Lower lobe of right lung (tissue), 2 donors: ENCODE measurements around the gene PGAM1. TPM values are rescaled to one million over a fixed set of nuclear protein-coding genes. Genes with fewer than 3 reads are reported as not detected.
"Not testable (repeated sequence)": the region's sequence is repeated elsewhere in the genome, so short reads cannot be mapped to it uniquely, and the experiment has no call there.

Experiments used
- ATAC-seq, 2 donors: fragments of 200-7000 bp; cut with Tn5 transposase; one replicate each; pipeline ENCODE4 v1.9.1; 2020 to 2022; ENCODE audit warnings: mild to moderate bottlenecking in 2 of 2, moderate library complexity in 2 of 2
- DNase-seq: peaks from one replicate; pipeline ENCODE4 v3.0.0-alpha.2; 2020
- H3K27ac ChIP-seq: fragments of 200-600 bp; one replicate; pipeline ENCODE4 v1.8.0; 2022
- H3K27me3 ChIP-seq: fragments of 200-600 bp; one replicate; pipeline ENCODE4 v1.8.0; 2022; ENCODE audit warnings: low read depth
- H3K36me3 ChIP-seq: fragments of 200-600 bp; one replicate; pipeline ENCODE4 v1.8.0; 2022; ENCODE audit warnings: mild to moderate bottlenecking
- H3K4me1 ChIP-seq: fragments of 200-600 bp; one replicate; pipeline ENCODE4 v1.8.0; 2022
- H3K4me3 ChIP-seq: fragments of 200-600 bp; one replicate; pipeline ENCODE4 v1.8.0; 2022; ENCODE audit warnings: mild to moderate bottlenecking
- H3K9me3 ChIP-seq: fragments of 200-600 bp; one replicate; pipeline ENCODE4 v1.8.0; 2022
- intact Hi-C: fragments of 100-400 bp; cut with DNase I; formaldehyde crosslinking; loops from one replicate; pipeline ENCODE4 v1.11.0; 2022
- total RNA-seq: library from RNA; stranded (reverse); fragmentation: NEBNext Ultra II Directional; extraction: Animal tissue kit (Norgen Biotek cat#: 25700); gene quantifications from one replicate; pipeline ENCODE4 v1.2.1, GENCODE V29; 2021
- TF ChIP-seq, protein P1 (sequence below): fragments of 200-600 bp; IDR thresholded peaks from one replicate; pipeline ENCODE4 v1.8.0; 2022; ENCODE audit warnings: antibody characterized with exemption, mild to moderate bottlenecking
- donor health status: DM: no; HTN: yes; CAD: no; lungs with severe emphysema.

Gene PGAM1
- total RNA-seq, 1 donor from 2014 or later = 133 TPM

DNA sequence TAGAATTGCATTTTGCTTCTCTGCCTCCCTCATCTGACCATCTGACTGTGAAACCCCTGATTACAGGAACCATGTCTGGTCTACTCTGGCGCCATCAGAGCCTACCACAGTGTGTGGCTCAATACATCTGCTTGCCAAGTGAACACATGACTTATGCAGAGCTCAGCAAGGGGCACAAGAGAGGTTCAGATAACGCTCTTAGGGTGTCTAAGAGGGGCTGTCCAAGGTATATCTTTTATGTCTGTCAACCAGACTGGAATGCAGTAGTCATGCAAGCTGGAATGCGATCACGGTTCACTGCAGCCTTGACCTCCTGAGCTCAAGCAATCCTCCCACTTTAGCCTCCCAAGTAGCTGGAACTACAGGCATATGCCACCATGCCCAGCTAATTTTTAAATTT, 14.6 kb upstream of the PGAM1 start:
- no peaks in the 10 kb centered on the region for H3K27me3 ChIP-seq
- ATAC-seq (no peak), DNase-seq (no peak)
- peaks cover 13% of the 10 kb centered on the region for H3K4me1 ChIP-seq
- TF ChIP-seq, protein P1, sequence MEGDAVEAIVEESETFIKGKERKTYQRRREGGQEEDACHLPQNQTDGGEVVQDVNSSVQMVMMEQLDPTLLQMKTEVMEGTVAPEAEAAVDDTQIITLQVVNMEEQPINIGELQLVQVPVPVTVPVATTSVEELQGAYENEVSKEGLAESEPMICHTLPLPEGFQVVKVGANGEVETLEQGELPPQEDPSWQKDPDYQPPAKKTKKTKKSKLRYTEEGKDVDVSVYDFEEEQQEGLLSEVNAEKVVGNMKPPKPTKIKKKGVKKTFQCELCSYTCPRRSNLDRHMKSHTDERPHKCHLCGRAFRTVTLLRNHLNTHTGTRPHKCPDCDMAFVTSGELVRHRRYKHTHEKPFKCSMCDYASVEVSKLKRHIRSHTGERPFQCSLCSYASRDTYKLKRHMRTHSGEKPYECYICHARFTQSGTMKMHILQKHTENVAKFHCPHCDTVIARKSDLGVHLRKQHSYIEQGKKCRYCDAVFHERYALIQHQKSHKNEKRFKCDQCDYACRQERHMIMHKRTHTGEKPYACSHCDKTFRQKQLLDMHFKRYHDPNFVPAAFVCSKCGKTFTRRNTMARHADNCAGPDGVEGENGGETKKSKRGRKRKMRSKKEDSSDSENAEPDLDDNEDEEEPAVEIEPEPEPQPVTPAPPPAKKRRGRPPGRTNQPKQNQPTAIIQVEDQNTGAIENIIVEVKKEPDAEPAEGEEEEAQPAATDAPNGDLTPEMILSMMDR = no peak
- H3K4me3 ChIP-seq = no peak overlapping the region
- intact Hi-C loops = no loop called here
- H3K9me3 ChIP-seq = no peaks in the 10 kb centered on the region
- H3K36me3 ChIP-seq = no peaks in the 10 kb centered on the region
- no peak overlapping the region for H3K27ac ChIP-seq

DNA sequence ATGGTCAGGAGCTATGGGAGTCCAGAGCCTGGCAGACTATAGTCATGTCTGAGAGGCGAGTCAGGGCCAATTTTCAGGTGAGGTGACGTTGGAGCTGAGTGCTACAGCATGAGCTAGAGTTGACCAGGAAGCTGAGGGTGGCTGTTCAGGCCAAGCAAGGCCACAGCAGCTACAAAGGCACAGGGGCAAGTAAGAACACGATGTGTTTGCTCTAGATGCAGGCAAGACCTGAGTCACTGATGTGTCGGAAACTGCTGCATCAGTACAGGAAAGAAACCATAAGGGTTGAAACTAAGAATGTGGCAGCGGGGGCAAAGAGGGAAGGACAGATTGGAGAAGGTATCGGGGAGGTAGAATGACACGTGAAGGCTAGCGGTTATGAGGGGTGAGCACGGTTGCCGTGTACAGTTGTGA, 13.1 kb upstream of the PGAM1 start:
- Histone ChIP-seq H3K4me1 (peaks cover 1% of the 10 kb centered on the region), H3K36me3 (no peaks in the 10 kb centered on the region), H3K9me3 (no peaks in the 10 kb centered on the region), H3K27ac (no peak overlapping the region), H3K27me3 (no peaks in the 10 kb centered on the region), H3K4me3 (no peak overlapping the region)
- DNase-seq (no peak), ATAC-seq (no peak)
- TF ChIP-seq, protein P1 = no peak
- intact Hi-C loops = no loop called here

DNA sequence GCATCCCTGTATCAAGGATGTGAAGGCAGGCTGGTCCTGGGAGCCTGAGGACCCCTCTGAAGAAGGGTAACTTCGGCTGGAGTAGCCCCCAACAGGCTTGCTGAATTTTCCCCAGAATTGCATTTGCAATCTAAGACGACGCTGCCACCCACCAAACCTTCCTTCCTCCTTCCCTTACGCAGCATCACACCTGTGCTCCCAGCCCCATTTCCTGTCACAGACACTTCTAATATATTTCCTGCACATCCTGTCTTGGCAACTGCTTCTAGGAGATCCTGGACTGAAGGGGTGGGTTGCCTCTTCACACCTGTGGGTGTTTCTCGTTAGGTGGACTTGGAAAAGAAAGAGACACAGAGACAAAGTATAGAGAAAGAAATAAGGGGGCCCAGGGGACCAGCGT, 9.4 kb upstream of the PGAM1 start:
- Histone ChIP-seq H3K9me3 (no peaks in the 10 kb centered on the region), H3K36me3 (no peaks in the 10 kb centered on the region), H3K4me1 (no peaks in the 10 kb centered on the region), H3K27ac (no peak overlapping the region), H3K4me3 (no peak overlapping the region), H3K27me3 (no peaks in the 10 kb centered on the region)
- TF ChIP-seq, protein P1 = no peak
- DNase-seq (no peak), ATAC-seq (no peak)
- intact Hi-C loops = no loop called here

DNA sequence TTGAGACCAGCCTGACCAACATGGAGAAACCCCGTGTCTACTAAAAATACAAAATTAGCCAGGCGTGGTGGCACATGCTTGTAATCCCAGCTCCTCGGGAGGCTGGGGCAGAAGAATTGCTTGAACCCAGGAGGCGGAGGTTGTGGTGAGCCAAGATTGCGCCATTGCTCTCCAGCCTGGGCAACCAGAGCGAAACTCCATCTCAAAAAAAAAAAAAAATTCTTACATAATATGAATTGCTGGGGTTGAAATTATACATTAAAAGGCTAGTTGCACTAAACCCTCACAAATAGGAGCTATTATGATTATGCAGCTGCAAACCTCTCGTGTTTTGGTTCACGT, 2.3 kb upstream of the PGAM1 start:
- intact Hi-C loops, H3K9me3 ChIP-seq, H3K27me3 ChIP-seq, H3K4me3 ChIP-seq, ATAC-seq, H3K36me3 ChIP-seq: not testable (repeated sequence)
- H3K4me1 ChIP-seq = peaks cover 37% of the 10 kb centered on the region
- peak; percentile 63 for DNase-seq
- H3K27ac ChIP-seq = peak overlapping the region; percentile 77

DNA sequence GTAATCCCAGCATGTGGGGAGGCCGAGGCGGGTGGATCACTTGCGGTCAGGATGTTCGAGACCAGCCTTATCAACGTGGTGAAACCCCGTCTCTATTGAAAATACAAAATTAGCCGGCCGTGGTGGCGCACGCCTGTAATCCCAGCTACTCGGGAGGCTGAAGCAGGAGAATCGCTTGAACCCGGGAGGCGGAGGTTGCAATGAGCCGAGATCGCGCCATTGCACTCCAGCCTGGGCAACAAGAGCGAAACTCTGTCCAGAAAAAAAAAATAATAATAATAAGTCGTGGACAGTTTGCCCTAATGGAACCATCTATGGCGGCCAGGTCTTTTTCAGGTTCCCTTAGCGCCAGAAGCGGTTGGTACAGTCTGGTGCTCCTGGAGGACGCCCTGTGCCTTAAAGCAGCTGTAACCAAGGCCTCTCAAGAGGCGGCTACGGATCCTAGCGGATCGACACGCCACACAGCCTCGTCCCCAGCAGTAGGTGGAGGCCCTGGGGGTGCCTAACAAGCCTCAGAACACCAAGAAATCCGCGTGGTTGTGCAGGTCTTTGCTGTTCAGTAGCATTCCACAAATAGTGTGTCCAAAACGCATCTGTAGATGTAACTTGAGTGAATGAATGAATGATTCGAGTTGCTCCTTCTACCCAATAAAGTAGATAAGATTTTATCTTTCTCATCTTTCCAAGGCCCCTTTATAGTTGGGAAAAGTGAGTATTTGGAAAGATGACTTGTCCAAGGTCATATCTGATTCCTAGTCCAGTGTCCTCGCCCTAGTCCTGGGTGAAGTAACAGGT, 982 bp downstream of the PGAM1 start:
- intact Hi-C loops = no loop called here
- ATAC-seq (peak; percentile 4 to 11), DNase-seq (no peak)
- H3K4me3 ChIP-seq = peak overlapping the region; percentile 87
- peak overlapping the region; percentile 85 for H3K27ac ChIP-seq
- TF ChIP-seq, protein P1 = no peak
- peaks cover 37% of the 10 kb centered on the region for H3K4me1 ChIP-seq
- no peaks in the 10 kb centered on the region for H3K9me3 ChIP-seq
- H3K27me3 ChIP-seq = no peaks in the 10 kb centered on the region
- peaks cover 33% of the 10 kb centered on the region for H3K36me3 ChIP-seq

DNA sequence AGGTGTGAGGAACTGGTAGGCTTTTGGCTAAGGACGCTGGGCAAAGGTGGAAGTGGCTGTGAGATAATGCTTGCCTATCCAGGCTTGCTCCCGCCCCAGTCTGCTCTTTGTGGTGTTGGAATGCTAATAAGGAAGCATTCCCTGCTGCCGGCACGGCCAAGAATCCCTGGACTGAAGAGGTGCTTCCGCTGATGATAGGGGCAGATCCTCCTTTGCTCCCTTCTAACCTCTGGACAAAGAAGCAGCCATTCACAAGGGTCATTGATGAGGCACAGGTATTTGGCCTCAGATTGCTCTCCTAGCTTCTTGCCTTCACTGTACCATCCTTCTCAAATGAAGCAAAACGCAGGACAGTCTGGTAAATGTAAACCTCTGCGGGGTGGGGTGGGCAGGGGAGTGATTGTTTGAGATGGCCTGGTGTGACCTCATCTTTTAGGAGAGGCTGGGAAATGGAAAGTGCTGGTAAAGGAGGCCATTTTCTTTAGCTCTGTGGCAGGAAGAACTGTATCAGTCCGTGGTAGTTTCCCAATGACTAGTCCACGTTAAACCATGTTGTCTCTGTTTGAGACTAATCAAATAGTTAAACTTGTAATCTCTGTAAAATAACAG, 1.7 kb downstream of the PGAM1 start:
- Histone ChIP-seq H3K36me3 (peaks cover 36% of the 10 kb centered on the region), H3K27ac (peak overlapping the region; percentile 85), H3K4me3 (peak overlapping the region; percentile 87), H3K27me3 (no peaks in the 10 kb centered on the region), H3K9me3 (no peaks in the 10 kb centered on the region), H3K4me1 (peaks cover 37% of the 10 kb centered on the region)
- ATAC-seq (peak in 1 of 2 donors; percentile 15), DNase-seq (no peak)
- intact Hi-C loops = no loop called here
- TF ChIP-seq, protein P1 = no peak
